Dermis blood vessel endothelial cell (primary cell): ENCODE data around the gene SS18L1. TPM values are rescaled to one million over a fixed set of nuclear protein-coding genes. Genes with fewer than 3 reads are reported as not detected.

ENCODE experiments used
- DNase-seq: peaks from one replicate; pipeline ENCODE4 v3.0.0; 2010
- total RNA-seq: library from RNA; depleted of rRNA; stranded (reverse); fragments of >200 nt; gene quantifications from 2 replicates; pipeline ENCODE4 v1.2.3, GENCODE V29; 2014

Gene SS18L1
- total RNA-seq, 1 donor from 2014 or later = 16.5 TPM

DNA sequence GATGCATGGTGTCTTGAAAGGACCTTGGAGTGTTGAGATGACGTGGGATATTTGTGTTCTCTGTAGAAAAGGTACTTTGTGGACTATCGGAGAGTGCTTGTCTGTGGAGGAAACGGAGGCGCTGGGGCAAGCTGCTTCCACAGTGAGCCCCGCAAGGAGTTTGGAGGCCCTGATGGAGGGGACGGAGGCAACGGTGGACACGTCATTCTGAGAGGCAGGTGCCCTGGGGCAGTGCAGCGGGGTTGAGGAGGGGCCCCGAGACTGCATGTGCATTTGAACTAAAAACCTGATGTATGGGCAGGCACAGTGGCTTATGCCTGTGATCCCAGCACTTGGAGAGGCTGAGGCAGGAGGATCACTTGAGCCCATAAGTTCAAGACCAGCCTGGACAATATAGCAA is 52.2 kb downstream of the SS18L1 start:
- no peak for DNase-seq

DNA sequence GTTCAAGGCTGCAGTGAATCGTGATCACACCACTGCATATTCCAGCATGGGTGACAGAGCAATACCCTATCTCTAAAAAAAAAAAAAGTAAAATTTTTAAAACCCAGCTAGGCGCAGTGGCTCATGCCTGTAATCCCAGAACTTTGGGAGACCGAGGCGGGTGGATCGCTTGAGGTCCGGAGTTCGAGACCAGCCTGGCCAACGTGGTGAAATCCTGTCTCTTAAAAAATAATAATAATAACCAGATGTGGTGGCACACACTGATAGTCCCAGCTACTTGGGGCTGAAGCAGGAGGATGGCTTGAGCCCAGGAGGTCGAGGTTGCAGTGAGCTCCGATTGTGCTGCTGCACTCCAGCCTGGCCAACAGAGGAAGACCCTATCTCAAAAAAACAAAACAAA is 52.7 kb downstream of the SS18L1 start:
- no peak for DNase-seq

DNA sequence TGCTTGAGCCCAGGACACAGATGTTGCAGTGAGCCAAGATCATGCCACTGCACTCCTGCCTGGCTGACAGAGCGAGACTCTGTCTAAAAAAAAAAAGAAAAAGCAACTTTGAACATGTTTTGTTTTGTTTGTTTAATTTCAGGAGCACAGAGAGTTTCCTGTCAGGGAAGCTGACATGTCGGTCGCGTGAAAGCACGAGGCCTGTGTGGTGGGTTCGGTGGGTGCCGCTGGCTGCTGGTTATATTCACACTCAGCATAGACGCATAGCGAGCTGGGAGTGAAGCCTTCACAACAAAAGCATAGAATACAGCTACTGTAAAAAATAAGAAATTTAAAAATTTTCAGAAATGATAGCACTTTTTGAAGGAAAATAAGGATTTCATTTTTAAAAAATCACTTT is 53.7 kb downstream of the SS18L1 start:
- DNase-seq = no peak

DNA sequence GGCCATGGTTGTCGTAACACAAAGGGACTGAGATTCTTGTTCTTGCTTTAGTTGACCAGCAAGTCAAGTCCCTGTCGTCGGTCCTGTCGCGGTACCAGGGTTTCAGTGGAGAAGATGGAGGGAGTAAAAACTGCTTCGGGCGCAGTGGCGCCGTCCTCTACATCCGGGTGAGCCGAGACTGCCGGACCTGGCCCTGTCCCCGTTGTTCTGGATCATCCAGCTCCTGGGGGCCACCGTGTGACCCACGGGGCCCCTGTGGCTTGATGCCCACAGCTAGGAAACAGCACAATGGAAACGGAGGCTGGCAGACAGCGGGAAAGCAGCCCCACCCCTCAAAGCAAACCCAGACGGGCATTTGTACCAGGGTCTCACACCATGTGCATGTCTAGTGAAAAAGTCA is 54.2 kb downstream of the SS18L1 start:
- DNase-seq = no peak

DNA sequence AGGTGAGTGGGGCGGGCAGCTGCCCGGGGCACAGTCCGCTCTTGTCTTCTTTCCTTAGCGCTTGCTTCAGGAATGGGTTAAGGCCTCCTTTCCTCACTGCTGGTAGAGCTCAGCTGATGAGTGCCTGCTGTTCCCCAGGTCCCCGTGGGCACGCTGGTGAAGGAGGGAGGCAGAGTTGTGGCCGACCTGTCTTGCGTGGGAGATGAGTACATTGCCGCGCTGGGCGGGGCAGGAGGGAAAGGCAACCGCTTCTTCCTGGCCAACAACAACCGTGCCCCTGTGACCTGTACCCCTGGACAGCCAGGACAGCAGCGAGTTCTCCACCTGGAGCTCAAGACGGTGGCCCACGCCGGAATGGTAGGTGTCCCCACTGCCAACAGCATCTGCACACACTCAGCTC is 54.9 kb downstream of the SS18L1 start:
- no peak for DNase-seq

DNA sequence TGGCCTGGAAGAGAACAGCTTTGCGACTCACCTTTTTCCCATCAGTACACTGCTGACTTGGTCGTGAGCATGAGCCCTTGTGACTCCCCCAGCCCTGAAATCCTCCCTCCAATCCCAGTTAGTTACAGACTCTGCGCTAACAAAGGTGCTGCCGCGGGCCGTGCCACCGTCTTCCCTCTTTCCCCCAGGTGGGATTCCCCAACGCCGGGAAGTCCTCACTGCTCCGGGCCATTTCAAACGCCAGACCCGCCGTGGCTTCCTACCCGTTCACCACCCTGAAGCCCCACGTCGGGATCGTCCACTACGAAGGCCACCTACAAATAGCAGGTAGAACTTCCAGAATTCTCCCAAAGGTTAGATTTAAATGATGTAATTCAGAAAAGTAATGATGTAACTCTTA is 55.4 kb downstream of the SS18L1 start:
- DNase-seq = no peak

DNA sequence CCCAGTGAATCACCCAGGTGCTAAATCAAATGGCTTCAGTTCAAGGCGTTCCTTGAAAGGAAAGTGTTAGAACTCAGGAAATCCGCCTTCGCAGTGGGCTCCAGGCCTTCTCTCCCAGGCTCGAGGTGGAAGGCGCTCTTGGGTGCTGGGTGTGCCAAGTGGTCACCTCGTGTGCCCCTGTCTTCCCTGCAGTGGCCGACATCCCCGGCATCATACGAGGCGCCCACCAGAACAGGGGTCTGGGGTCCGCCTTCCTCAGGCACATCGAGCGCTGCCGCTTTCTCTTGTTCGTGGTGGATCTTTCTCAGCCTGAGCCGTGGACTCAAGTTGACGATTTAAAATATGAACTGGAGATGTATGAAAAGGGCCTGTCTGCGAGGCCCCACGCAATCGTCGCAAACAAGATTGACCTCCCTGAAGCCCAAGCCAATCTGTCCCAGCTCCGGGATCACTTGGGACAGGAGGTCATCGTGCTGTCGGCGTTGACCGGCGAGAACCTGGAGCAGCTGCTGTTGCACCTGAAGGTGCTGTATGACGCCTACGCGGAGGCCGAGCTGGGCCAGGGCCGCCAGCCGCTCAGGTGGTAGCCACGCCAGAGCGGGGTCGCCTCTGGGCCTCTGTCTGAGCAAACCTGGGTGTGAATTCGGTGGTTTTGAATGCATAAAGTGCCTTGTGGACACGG is 57.1 kb downstream of the SS18L1 start:
- DNase-seq = no peak

DNA sequence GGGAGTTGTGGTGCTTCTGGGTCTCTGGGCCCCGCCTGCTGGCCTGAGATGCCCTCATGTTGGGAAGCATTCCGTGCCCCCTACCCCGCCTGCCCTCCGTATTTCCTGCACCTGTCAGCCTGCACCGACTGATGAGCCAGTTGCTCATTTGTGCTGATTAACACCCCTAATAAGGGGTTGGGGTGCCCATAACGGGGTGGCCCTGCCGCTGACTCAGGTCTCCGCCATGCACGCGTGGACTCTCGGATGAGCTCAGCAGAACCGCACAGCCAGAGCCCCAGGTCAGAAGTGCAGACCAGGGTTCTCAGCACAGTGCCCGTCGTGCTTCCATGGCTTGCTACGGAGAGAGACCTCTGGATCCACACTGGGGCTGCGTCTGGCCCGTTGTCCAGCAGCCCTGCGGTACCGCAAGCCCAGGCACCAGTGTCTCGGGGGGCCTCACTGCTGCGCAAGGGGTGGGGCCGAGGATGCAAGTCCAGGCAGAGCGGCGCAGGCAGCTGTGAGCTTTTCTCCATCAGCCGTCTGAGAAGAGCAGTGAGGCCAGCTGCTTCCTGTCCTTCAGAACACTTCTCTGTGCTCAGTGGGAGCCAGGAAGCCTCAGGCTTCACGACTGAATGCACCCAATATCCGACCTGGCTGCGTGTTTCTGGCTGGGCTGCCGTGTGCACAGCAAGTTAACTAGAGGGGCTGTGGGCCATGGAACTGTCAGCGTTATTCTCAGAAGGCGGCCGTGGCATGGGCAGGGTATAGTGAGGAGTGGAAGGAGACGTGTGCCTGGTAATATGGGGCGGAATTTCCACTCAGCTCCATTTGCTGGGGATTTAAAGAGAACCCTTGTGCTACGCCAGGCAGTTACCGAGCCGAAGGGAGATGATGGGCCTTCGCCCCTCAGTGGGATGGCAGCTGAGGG is 57.9 kb downstream of the SS18L1 start:
- peak; percentile 71 for DNase-seq

DNA sequence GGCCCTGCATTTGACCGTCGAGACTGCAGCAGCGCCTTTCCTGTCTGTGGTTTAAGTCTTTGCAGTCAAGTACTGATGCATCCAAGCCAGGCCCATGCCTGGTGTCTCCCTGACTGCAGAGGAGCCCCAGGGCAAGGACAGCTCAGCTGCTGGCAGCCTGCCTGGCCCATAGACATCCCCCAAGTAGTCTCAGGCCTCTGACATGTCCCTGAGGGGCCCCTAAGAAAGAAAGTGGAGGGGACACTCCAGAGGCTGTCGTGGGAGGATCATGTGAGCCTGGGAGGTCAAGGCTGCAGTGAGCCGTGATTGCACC is 58.5 kb downstream of the SS18L1 start:
- no peak for DNase-seq

DNA sequence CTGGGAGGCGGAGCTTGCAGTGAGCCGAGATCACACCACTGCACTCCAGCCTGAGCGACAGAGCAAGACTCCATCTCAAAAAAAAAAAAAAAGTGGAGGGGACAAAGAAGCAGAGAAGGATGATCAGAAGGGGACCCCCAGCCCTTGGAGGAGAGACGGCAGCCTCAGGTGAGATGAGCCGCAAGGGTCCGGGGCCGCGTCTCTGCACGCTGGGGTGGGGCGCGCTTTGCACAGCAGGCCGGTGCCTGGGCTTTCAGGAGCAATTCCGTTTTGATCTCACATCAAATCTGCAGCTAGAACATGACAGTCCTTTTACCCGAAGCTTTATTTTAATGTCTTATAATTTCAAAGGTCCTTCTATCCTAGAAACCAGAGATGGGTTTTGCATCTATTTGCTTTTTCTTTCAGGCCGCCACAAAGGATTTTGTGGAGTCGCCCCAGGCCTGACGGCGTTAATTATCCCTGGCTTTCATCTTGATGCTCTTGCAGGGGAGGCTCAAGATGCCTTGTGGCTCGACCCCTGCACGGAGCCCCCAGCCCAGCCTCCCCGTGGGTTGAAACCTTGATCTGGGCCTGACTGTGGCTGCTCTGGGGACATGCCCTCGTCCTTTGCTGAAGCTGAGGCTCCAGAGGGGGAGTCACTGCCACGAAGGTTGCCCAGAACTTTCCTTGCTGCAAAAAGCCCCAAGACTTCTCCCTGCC is 59.3 kb downstream of the SS18L1 start:
- DNase-seq = no peak

DNA sequence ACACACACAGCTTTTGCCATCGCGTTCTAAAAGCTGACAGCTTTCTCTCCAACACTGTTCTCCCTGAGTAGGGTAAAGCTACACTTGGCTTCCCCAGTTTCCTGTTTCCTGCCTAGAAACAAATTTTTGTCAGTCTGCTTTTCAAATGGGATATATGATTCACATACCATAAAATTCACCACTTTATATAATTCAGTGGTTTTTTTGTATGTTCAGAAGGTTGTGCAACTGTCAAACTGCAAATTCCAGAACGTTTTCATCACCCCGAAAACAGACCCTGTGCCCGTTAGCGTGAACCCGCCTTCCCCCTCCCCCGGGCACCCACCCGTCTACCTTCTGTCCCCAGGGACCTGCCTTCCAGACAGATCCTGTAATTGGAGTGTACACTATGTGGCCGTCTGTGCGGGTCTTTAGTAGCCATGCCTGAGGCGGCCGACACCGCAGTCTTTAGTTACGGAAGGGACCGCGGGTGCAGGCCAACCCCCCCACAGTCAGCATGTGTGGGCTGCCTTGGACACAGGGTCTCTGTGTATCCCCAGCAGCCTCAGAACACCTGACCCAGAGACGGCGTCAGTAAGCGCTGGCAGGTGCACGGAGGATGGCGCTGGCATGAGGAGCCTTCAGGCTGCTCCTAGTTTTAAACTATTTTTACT is 59.9 kb downstream of the SS18L1 start:
- peak; percentile 58 for DNase-seq

DNA sequence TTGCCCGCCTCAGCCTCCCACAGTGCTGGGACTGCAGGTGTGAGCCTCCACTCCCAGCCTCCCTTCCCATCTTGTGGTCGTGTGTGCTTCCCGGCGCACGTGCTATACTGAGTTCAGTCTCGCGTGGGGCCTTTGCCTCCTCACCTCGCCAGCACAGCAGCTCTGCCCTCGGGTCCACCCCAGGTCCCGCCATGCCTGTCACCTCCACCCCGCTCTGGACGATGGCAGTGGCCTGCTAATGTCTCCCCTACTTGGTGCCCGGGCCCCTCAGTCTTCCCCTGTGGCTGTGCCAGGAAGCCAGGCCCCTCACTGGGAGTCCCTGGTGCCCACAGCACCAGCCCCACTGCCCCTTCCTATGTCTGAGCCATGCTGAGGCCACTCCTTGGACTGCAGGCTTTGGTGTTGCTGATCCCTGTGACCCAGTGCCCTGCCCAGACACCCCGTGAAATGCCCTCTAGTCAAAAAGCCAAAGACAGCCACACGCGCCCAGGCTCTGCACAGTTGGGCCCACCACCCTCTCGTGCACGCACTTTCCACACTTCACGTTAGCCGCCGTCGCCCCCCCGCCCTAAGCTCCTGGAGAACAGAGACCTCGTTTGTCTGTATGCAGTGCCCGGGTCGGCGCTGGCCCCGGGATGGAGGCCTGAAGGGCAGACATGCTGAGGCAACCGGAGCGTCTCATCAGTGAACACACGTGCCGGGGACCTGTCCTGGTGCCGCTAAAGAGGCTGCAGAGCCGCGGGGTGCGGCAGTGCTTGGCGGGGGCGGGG is 62.2 kb downstream of the SS18L1 start:
- DNase-seq = no peak

DNA sequence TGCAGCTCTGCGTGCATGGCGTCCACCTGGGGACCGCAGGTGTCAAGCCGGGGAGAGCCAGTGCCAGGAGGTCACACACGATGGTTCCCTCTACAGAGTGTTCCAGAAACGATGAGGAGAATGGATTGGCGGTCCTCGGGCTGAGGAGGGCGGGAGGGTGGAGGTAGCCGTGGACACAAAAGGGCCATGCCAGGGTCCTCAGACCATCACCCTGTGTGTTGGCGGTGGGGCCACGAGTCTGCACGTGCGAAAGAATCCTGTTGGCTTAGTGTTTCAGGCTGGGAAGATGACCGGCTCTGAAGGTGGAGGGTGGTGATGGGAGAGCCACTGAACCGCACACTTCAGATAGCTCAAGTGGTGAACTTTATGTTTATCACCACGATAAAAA is 62.8 kb downstream of the SS18L1 start:
- DNase-seq = no peak

DNA sequence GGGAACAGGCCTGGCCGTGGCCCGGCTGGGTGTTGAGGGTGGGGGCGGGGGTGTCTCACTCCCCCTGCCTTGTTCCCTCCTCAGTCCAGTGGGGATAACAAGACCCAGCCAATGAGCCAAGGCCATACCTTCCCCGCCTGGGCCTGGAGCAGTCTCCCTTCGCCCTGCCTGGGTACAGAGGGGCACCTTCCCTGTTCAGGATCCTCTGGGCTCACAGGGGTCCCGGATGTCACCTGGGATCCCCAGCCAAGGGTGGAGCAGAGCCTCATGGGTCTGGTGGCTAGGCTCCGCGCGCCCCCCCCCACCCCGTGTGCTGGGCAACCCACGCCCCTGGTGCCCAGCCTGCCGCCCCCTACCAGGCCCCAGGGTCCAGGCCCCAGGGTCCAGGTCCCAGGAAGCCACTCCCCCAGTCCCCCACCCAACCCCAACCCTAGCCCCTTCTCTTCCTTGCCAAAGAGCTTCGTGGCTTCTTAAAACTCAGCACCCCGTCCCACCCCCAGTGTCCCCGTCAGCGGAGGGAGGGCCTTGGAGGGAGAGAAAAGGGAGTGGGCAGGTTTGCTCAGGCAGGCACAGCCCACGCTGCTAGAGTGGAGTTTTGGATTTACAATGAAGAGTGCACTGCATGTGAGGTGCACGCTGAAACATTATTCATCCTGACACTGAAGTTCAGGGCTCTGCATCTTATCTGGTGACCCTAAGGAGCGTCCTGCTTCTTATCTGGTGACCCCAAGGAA is 64.7 kb downstream of the SS18L1 start:
- DNase-seq = no peak

DNA sequence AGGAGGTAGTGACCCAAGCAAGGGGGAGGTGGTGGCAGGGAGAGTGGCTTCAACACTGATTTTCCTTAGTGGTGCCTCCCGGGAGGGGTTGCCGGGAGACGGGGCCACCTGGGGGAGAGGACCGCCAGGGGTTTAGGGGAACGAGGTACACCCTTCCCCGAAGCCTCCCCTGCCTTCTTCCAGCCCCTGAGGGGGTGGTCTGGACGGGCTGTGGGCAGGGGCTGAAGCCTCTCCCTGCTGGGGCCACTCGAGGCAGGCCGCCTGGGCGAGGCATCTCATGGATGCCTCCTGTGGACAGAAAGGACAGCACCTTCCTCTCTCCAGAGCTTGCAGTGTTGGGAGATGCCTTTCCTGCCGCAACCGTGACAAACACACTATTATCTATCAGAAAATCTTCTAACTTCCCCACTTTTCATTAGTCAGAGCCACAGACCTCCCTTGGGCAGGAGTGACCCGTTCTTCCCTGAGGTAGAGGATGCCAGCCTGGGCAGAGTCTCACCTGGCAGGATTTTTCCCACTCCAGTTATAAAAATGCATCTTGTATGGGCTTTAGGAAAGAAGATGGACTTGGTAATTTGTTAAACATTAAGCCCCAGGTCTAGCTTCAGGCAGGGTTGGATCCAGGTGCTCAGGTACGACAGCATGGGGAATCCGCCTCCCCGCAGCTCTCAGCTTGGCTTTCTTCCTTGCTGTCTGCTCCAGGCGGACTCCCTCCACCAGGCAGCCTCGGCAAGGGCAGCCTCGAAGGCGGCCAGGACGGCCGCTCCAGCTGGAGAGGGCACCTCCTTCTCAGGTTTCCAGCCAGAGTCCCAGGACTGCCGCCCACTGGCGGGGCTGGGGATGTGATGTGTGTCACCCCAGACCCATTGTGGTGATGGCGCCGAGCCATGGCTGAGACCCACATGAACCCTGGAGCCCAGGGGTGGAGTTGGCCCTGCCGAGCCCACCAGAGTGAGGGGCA is 65.5 kb downstream of the SS18L1 start:
- peak; percentile 50 for DNase-seq

DNA sequence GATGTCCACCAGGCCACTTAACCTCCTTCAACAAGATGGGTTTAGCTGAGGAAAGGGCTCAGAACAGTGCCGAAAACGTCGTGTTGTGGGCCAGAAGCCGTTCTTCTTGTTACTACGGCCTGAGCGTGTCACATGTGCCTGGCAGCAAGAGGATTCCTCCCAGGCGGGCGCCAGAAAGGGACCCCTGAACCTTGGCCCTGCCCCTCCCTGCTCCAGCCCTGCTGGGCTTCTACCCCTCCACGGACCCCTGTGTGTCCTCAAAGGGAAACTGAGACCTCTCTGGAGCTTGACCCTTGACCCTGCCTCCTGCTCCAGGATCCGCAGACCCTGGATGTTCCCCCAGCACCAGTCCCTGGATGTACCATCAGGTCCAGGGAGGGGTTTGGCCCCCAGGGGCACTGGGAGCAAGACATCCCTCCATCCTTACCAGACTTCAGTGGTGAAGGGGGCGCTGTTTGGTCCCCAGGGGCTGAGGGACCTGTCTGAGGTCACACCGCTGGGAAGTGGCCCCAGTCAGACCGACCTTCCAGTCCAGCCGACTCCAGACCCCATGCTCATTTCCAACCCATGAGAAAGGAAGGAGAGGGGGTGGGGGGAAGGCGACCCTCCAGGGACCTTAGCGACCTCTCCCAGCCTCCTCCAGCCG is 66.4 kb downstream of the SS18L1 start:
- no peak for DNase-seq

DNA sequence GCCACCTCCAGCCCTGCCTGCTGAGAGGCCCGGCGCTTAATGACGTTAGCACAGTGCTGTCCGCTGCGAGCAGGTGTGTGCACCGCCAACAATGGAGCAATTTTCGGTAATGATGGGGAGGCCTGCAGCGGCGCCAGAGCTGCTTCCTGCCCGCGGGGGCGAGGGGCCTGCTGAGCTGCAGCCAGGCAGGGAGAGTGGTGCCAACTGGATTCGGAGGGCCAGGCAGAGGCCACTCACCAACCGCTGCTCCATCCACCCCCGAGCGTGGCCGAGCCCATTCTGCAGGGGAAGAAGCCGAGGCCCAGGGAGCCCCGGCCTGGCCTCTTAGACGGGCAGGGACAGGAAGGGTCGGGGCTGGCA is 66.9 kb downstream of the SS18L1 start:
- peak; percentile 14 for DNase-seq

DNA sequence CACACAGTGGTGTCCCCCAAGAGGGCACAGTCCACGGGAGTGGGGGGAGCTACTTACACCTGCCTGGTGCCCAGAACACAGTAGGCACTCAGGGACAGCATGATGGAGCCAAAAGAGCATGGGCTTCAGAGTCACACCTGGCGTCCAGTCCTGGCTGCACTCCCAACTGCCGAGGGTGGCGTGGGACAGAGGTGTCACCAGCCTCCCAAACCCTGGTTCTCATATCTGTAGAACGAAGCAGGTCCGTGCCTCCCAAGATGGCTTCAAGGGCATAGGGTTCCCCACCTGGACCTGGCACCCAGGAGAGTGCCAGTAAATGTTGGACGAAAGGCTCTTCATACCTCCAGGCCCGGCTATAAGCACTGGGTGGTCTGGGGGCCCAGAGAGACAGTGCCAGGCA is 67.6 kb downstream of the SS18L1 start:
- DNase-seq = no peak

DNA sequence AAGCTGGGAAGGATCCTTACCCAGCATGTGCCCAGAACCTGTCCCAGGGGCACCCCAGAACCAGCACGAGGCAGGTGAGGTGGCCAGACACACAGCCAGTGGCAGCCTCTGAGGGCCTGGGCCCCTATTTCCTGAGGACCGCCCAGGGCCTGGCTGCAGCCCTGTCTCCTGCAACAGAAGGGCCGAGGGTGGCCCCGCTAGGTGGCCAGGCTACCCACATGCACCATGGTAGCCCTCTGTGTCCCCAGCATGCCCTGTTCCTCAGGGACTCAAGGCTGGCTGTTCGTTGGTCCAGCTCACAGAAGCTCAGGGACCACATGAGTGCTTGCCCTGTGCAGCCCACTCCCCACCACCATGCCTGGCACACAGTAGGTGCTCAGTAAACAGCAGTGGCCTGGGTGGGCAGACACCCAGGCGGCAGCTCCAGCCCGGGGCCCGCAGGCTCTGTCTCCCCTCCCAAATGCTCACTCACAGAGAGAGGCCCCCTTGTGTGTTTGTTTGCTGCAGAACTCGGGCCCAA is 68.3 kb downstream of the SS18L1 start:
- no peak for DNase-seq

DNA sequence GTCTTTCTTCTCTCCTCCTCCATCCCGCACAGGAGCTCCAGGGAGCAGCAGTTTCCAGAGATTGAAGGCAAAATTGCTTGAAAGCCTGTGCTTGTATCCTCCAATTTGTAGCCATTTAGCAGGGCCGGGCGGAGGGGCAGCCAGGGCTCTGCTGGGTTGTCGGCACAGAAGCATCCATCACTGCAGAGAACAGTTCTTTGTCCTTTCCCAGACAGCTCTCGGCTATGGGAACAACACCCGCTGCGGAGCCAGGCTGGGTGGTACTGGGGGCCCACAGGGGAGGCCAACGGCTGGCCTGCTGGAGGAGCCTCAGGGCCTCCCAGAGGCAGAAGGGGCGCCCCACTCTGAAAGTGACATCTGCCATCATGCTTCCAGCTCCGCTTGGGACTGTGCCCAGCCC is 68.7 kb downstream of the SS18L1 start:
- DNase-seq = no peak
